Measurements from ENCODE around the gene CDH16.

DNA sequence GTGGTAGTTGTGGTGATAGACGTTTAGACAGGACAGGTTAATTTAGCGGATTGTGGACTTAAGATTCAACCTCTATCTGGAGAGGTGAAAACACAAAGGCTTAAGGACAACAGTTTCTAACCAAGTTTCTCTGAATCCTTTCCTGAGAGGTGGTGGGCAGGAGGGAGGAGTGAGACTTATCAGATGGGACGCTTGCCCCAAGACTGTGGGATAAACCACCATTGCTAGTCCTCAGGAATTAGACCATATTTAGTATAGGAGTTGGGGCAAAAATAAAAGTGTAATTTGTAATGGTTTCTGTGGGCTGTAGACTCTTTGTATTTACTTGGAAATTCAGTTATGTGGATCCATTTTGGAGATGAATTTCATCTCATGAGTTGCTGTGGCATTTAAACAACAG is 31.8 kb downstream of the CDH16 start:
- no peak for TF ChIP-seq NCOA5 (CRISPR knock-in tag; IDR thresholded peaks at IDR 0.05)
- TF ChIP-seq, protein P1, sequence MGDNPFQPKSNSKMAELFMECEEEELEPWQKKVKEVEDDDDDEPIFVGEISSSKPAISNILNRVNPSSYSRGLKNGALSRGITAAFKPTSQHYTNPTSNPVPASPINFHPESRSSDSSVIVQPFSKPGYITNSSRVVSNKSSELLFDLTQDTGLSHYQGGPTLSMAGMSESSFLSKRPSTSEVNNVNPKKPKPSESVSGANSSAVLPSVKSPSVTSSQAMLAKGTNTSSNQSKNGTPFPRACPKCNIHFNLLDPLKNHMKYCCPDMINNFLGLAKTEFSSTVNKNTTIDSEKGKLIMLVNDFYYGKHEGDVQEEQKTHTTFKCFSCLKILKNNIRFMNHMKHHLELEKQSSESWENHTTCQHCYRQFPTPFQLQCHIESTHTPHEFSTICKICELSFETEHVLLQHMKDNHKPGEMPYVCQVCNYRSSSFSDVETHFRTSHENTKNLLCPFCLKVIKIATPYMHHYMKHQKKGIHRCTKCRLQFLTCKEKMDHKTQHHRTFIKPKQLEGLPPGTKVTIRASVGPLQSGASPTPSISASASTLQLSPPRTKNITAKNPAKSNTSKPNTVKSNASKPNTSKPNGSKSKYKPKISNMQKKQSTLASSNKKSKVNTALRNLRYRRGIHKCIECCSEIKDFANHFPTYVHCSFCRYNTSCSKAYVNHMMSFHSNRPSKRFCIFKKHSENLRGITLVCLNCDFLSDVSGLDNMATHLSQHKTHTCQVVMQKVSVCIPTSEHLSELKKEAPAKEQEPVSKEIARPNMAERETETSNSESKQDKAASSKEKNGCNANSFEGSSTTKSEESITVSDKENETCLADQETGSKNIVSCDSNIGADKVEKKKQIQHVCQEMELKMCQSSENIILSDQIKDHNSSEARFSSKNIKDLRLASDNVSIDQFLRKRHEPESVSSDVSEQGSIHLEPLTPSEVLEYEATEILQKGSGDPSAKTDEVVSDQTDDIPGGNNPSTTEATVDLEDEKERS (CRISPR knock-in tag; IDR thresholded peaks at IDR 0.05) = no peak
- TF ChIP-seq YY1 (IDR thresholded peaks at IDR 0.05; ENCODE audit: insufficient read depth, insufficient replicate concordance, low read depth, low read length) = no peak
- TF ChIP-seq NFIB (CRISPR knock-in tag; IDR thresholded peaks at IDR 0.05; ENCODE audit: borderline replicate concordance) = no peak
- no peak for TF ChIP-seq MXI1 (IDR thresholded peaks at IDR 0.05; ENCODE audit: borderline replicate concordance, low read depth, low read length)
- no peak for TF ChIP-seq KLF13 (CRISPR knock-in tag; IDR thresholded peaks at IDR 0.05)
- TF ChIP-seq, protein P2, sequence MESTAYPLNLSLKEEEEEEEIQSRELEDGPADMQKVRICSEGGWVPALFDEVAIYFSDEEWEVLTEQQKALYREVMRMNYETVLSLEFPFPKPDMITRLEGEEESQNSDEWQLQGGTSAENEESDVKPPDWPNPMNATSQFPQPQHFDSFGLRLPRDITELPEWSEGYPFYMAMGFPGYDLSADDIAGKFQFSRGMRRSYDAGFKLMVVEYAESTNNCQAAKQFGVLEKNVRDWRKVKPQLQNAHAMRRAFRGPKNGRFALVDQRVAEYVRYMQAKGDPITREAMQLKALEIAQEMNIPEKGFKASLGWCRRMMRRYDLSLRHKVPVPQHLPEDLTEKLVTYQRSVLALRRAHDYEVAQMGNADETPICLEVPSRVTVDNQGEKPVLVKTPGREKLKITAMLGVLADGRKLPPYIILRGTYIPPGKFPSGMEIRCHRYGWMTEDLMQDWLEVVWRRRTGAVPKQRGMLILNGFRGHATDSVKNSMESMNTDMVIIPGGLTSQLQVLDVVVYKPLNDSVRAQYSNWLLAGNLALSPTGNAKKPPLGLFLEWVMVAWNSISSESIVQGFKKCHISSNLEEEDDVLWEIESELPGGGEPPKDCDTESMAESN (CRISPR knock-in tag; conservative IDR thresholded peaks at IDR 0.05) = no peak
- no peak for TF ChIP-seq POLR2AphosphoS2 (IDR thresholded peaks at IDR 0.05; ENCODE audit: low read depth, low read length)
- no peak for TF ChIP-seq JUN (CRISPR knock-in tag; IDR thresholded peaks at IDR 0.05)
- no peak for TF ChIP-seq NR1H2 (CRISPR knock-in tag; IDR thresholded peaks at IDR 0.05; ENCODE audit: borderline replicate concordance, low read depth)
- TF ChIP-seq POLR2AphosphoS5 (IDR thresholded peaks at IDR 0.05; ENCODE audit: low read depth, low read length) = no peak
- TF ChIP-seq CREM (IDR thresholded peaks at IDR 0.05) = no peak
- no peak for TF ChIP-seq CREM (CRISPR knock-in tag; IDR thresholded peaks at IDR 0.05)
- no peak for TF ChIP-seq DPF2 (CRISPR knock-in tag; IDR thresholded peaks at IDR 0.05; ENCODE audit: borderline replicate concordance, low read depth)

Data from HepG2 (cell line).